ENCODE results near the gene GATA5.

The GATA5 gene

DNA sequence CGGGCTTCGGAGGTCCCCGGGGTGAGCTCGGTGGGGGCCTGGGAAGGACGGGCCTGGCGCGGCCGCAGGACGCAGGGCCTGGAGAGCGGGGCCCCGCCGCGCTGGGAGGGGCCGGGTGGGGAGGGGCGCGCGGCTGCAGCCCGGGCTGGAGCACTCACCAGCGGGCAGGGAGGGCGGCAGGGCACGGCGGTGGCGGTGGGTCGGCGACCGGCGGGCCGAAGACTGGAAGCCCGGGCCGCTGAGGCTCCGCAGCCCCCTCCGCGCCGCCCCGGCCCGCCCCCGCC lies at the start of gene GATA5:
GATA5 (minus strand) TSS at position 224 of the 284 bp plus-strand sequence. CDS start 474 bp downstream, outside the sequence.
- DNase-seq (ENCODE audit: low read depth): no peak

- no peak for DNase-seq (ENCODE audit: low read depth)
These were observed 49.2 kb upstream of the GATA5 start for GRCh38 chr20:62525014-62525413.

GRCh38 chr20:62524505-62524911 lies 48.7 kb upstream of the GATA5 start:
- DNase-seq (ENCODE audit: low read depth): no peak

- DNase-seq (ENCODE audit: low read depth): no peak
These were observed 47.8 kb upstream of the GATA5 start for GRCh38 chr20:62523473-62524203.

DNA sequence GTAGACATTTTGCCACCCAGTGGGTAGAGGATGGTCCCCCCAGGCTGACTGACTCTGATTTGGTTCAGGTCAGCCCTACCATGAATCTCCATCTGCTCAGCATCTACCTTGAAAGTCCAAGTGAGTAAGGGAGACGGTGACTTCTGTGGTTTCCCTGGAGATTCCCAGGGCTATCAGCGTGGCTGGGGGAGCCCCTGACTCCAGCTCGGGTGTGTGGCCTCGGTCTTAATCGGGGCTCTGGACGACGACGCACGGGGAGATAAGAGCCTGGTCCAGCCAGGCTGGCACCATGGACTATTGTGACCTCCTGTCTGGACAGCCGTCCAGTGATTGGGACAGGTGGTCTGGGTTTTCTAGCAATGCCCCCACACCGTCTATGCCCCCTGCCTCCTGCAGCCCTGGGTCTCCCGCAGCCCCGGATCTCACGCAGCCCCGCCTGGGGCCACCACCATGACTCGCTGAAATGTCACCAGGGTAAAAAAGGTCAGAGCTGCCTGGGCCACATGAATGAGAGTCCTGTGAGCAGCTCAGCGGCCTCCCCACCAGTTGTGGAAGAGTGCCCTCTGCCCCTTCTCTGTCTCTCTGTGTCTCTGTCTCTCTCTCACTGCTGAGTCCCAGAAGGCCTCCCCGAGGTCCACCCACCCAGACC lies 47.1 kb upstream of the GATA5 start:
- DNase-seq (ENCODE audit: low read depth): no peak

DNA sequence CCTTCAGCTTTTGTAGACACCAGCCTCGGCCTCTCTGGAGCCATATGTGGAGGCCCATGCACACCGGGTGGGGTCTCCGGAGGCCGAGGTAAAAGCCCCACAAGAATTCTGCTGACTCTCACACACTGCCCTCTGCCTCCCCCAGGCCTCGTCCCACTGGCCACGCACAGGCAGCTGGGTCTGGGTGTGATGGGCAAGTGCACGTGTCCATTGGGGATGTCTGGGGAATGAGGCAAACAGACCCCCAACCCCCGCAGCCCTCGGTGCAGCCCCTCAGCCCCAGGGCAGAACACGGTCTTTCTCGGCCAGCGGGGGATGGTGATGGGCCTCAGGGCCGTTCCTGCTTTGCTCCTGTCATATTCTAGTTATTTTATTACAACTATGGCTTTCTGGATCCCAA lies 44.0 kb upstream of the GATA5 start:
- no peak for DNase-seq (ENCODE audit: low read depth)

DNA sequence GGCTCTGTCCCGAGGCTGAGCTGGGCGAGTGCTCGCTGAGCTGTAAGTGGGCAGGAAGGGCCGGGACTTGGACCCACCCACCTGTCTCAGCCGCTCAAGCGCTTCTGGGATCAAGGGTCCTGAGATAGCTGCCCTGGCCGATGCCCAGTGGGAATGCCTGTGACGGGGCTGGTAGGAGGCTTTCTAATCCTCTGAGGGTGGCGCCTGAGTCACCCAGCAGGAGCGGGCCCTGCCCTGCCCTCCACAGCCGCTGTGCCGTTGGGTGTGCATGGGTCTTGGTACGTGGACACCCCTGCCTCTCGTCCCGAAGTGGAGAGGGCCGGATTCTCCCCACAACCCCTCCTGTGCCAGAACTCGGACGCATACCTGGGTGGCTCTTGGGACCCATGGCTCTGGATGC lies 43.1 kb upstream of the GATA5 start:
- no peak for DNase-seq (ENCODE audit: low read depth)

DNA sequence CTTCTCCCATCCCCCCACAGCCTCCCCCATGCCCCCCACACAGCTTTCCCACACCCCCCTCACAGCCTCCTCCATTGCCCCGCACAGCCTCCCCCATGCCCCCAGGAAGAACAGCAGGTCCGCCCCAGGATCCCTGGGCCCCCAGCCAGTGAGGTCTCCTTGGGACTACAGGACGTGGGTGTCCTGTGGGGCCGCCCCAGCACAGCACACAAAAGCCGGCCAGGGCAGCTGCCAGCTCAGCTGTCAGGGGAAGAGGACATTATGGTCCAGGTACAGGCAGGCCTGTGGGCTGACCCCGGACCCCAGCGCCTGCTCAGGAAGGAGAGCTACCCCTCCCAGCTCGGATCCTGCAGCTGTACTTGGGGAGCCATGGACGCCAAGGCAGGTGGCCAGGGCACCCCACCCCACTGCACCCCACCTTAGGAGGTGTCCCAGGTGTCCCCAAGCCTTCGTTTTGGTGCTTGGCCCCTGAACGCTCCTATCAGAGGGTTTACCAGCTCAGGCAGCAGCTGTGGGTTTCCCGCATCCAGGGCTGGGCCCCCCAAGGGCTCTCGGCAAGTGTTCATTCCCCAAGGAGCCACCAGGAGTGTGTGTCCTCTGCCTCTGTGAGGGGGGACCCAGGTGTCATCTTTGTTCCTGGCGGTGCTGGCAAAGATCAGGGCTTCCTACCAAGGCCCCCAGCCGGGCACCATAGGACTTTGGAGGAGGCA lies 42.3 kb upstream of the GATA5 start:
- DNase-seq (ENCODE audit: low read depth): no peak

GRCh38 chr20:62517168-62517567 lies 41.4 kb upstream of the GATA5 start:
- no peak for DNase-seq (ENCODE audit: low read depth)

- no peak for DNase-seq (ENCODE audit: low read depth)
These were observed 40.5 kb upstream of the GATA5 start for GRCh38 chr20:62516338-62516737.

- DNase-seq (ENCODE audit: low read depth): no peak
These were observed 40.0 kb upstream of the GATA5 start for GRCh38 chr20:62515826-62516225.

- DNase-seq (ENCODE audit: low read depth): no peak
These were observed 39.5 kb upstream of the GATA5 start for GRCh38 chr20:62515280-62515679.

GRCh38 chr20:62513991-62514390 lies 38.2 kb upstream of the GATA5 start:
- no peak for DNase-seq (ENCODE audit: low read depth)

DNA sequence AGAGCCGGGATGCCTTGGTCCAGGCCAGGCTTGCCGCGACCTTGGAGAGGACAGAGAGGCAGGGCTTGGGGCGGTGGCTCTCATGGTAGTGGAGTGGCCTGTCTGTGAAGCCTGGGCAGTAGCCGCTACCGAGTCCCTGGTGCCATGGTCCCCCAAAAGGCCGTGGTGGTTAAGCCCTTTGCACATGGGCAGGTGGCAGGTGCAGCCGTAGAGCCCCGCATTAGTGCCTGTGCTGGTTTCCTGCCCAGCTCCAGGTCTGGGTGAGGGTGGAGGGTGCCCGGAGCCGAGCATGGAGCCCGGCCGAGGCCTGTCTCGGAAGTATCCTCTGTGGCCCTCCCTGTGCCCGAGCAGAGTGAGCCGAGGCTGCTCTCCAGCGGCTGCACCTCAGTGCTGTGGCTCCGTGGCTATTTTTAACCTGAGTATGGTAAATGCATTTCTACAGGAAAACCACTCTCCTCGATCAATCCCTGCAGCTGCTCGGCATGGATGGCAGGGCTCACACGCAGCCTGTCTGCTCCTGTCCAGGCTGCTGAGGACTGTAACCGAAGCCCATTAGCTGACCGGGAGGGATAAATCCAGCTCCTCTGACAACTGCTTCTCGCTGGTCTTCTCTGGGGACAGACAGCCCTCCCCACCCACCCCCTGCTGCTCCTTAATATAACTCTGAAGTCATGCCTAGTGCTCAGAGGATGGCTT lies 36.3 kb upstream of the GATA5 start:
- no peak for DNase-seq (ENCODE audit: low read depth)

GRCh38 chr20:62511300-62511914 lies 35.6 kb upstream of the GATA5 start:
- DNase-seq (ENCODE audit: low read depth): no peak

DNA sequence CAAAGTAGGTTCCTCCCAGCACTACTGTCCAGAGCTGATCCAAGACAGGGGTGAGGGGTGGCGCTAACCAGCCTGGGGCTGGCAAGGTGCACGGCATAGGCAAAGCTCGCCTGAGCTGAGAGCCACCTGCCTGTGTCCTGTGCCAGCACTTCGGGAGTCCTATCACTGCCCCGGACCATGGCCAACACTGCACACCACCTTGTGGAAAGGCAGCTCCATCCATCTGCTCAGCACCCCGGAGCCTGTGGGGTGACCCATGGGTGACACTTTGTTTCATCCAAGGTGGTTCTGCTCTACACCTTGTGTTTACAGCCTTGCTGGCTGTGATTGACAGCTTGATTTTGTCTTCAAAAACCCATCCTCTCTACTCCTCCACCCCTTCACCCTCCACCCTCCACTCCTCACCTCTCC lies 32.9 kb upstream of the GATA5 start:
- DNase-seq (ENCODE audit: low read depth): no peak

DNA sequence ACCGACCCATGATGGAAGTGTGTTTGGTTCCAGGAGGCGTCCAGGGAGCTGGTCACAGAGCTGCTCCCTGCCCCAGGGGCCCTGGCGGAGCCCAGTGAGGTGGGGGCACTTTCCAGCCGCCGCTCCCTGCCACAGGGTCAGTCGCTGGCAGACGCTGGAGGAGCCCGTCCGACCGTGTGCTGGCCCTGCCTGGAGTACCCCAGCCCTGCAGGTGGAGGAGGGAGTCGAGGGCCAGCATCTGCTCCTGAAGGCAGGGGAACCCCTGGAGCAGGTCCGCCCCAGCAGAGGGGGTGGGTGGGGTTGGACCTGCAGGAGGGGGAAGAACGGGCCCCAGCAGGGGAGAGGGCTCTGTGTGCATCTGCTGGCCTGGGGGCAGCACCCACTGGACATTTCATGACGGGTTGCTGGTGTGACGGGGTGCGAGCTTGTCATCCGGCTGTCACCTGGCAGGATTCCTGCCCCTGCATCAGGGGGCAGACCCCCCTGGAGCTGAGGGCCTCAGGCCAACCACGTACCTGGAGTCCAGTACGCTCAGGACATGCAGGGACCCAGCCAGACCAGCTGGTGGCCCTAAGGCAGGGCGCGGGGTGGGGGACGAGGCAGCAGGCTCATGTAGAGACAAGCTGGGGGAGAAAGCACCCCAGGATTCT lies 32.3 kb upstream of the GATA5 start:
- no peak for DNase-seq (ENCODE audit: low read depth)

DNA sequence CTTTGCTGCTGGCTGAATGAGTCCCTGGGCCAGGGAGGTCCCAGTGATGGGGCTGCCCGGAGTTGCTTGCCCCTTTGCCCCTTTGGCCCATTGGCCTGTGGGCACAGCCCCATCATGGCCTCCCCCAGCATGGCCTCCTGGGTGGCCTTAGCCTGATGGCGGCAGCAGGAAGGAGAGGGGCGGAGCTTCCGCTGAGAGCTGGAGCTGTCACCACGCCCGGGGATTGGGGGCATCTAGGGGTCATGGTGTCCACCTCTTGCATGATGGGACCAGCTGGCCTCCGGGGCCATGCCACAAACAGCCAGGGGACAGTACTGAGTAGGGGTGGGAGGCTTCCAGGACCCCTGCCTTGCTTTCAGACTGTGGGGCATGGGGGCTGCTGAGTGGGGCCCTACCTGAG lies 31.5 kb upstream of the GATA5 start:
- no peak for DNase-seq (ENCODE audit: low read depth)

DNA sequence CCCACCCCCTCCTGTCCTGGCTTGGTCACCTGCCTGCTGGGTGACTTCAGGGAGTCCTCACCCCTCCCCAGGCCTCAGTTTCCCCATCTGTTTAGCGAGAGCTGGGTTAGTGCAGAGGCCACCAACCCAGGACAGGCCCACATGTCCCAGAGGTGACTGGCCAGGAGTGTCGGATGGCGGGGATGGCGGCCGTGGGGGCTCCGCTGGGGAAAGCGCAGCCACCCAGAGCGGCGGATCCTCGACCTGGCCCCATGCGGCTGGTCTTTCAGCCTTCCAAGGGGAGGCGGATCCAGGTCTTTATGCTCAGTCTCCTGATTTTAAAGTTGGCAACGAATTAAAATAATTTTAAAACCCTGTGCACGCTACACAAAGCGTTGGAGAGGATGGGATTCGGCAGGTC lies 31.0 kb upstream of the GATA5 start:
- no peak for DNase-seq (ENCODE audit: low read depth)

GRCh38 chr20:62506087-62506486 lies 30.3 kb upstream of the GATA5 start:
- DNase-seq (ENCODE audit: low read depth): no peak

DNA sequence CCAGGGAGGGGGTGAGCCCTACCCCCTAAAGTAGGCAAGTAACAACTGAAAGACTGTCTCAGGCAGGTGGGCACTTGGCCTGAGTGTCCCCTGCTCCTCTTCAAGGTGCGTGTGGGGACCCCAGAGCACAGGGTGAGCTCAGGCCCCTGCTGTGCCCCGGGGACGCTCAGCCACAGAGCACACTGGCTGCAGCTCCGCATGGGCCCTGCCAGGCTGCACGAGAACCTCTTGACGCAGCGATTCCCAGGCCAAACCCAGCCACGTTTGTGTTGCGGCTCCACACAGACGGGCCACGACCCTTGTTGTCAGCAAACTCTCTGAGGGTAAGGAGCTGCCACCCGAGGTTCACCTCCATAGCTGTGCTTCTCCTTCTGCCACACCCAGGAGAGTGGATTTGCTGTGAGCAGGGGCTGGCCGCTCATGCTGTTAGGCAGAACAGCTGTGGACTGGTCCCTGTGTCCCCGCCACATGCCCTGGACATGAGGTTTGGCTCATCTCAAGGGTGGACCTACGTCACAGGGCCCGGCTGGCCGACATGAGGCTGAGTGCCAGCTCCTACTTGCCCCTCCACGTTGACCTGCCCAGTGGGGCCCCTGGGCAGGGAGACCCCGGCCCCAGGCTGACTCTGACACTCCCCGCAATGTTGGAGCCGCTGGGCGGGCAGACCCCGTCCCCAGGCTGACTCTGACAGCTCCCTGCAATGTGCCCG lies 29.7 kb upstream of the GATA5 start:
- DNase-seq (ENCODE audit: low read depth): no peak
